ENCODE data around the gene AHI1.

DNA sequence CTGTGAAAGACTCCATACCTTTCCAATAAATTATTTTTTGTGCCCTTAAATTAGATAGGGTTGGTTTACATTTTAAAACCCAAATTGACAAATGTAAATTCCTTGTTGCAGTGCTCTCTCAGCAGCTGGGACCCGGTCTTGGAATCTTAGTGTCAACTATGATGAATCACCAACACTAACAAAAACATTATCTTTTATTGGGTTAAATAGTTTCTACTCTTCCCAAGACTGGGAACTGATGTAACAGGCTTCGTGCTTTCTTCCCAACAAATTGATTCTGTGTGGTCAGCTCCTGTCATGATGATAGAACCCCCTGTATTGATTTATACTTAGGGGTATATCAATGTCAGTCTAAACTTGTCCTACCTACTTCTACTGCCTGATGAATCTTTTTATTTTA lies 23.2 kb upstream of the AHI1 start:
- TF ChIP-seq EZH2phosphoT487 (IDR thresholded peaks at IDR 0.05; ENCODE audit: low read depth) = no peak
- TF ChIP-seq, protein P1, sequence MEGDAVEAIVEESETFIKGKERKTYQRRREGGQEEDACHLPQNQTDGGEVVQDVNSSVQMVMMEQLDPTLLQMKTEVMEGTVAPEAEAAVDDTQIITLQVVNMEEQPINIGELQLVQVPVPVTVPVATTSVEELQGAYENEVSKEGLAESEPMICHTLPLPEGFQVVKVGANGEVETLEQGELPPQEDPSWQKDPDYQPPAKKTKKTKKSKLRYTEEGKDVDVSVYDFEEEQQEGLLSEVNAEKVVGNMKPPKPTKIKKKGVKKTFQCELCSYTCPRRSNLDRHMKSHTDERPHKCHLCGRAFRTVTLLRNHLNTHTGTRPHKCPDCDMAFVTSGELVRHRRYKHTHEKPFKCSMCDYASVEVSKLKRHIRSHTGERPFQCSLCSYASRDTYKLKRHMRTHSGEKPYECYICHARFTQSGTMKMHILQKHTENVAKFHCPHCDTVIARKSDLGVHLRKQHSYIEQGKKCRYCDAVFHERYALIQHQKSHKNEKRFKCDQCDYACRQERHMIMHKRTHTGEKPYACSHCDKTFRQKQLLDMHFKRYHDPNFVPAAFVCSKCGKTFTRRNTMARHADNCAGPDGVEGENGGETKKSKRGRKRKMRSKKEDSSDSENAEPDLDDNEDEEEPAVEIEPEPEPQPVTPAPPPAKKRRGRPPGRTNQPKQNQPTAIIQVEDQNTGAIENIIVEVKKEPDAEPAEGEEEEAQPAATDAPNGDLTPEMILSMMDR (IDR thresholded peaks at IDR 0.05; ENCODE audit: low read depth, low read length) = no peak

Measured in OCI-LY3 (cell line).